Stimulated activated CD4-positive, alpha-beta T cell treated with anti-CD3 and anti-CD28 coated beads, Interleukin-15, amount 100 ng/mL, for 1 hour (primary cell): Measurements from ENCODE around the gene OVCA2.
A peak's percentile ranks its signal among the peaks of the same experiment; 100 is the strongest.

Experiments
- DNase-seq, 2 donors: peaks; one replicate each; pipeline ENCODE4 v3.0.0-alpha.2; 2020; ENCODE audit warnings: low read depth in 1 of 2, low spot score in 1 of 2

Gene OVCA2

DNA sequence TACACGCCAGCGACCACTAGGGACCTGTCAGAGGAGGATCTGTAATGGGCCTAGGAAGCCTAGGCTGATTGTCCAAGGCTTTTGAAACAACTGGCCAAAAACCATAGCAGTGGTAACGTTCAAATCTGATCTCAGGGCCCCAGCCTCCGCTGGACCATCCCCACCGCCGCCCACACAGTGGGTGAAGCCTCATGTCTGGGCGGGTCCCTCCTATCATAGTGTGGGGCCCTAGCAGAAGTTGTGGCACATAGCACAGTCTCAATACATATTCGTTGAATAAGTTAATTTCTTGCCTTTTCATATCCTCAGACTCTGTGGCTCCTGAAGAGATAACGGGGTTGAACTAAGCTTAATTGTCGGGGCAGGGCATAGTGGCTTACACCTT is 11.1 kb upstream of the OVCA2 start:
- DNase-seq: no peak

DNA sequence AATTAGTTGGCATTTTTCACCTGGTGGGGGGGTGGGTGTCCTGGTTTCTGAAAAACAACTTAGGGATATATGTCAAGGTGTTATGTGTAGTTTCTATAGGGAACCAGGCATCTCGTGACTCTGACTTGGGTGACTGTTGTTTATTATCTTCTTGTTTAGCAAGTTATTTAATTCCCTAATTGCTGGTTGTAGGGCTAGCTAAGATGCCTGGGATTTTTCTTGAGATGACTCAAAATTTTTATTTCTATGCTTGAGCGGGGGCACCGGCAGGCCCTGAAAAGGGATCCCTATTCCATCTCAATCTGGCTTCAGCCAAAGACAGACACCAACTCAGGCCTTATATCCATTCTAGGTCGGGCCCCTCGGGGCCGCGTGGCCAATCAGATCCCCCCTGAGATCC is 8.7 kb upstream of the OVCA2 start:
- DNase-seq: no peak

DNA sequence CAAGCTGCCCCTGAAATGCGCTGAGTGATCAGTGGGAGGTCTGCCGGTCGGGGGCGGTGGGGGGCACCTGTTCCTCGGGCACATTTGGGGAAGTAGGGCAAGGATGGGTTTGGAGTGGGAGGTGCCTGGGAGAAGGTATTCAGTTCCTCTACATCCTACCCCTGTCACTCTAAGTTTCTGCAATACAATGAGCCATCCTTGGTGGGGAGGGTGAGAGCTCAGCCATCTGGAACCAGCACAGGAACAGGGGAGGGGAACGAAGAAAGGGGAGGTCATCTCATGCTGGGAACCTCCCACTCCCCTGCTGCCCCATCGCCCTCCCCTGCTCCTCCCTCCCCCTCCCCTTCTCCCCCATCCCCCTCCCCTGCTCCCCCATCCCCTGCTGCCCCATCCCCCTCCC is 7.7 kb upstream of the OVCA2 start:
- no peak for DNase-seq

DNA sequence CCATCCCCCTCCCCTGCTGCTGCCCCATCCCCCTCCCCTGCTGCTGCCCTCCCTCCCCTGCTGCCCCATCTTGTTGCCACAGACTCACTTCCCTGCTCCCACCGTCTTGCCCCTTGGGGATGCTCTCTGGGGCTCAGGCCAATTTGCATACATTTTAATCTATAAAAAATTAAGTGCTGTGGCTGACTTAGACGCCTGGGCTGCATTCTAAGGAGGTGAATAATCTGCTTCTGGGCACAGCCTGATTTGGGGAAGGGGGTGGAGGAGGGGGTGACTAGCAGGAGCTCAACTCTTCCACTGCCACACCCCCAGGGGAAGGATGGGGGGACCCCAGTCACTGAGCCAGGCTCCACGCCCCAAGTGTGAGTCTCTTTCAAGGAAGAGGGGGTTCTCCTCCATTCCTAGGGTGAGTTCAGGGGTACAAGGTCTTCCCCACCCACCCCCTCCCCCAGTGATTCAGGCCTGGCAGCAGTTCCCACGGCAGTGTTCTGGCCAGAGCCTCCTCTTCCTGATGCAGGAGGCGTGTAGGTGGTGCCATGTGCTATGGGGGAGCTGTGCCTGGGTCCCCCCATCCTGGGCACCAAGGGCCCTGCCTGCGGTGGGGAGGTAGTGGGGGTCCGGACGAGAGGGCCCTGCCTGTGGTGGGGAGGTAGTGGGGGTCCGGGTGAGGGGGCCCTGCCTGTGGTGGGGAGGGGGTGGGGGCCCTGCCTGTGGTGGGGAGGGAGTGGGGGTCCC is 6.8 kb upstream of the OVCA2 start:
- no peak for DNase-seq

DNA sequence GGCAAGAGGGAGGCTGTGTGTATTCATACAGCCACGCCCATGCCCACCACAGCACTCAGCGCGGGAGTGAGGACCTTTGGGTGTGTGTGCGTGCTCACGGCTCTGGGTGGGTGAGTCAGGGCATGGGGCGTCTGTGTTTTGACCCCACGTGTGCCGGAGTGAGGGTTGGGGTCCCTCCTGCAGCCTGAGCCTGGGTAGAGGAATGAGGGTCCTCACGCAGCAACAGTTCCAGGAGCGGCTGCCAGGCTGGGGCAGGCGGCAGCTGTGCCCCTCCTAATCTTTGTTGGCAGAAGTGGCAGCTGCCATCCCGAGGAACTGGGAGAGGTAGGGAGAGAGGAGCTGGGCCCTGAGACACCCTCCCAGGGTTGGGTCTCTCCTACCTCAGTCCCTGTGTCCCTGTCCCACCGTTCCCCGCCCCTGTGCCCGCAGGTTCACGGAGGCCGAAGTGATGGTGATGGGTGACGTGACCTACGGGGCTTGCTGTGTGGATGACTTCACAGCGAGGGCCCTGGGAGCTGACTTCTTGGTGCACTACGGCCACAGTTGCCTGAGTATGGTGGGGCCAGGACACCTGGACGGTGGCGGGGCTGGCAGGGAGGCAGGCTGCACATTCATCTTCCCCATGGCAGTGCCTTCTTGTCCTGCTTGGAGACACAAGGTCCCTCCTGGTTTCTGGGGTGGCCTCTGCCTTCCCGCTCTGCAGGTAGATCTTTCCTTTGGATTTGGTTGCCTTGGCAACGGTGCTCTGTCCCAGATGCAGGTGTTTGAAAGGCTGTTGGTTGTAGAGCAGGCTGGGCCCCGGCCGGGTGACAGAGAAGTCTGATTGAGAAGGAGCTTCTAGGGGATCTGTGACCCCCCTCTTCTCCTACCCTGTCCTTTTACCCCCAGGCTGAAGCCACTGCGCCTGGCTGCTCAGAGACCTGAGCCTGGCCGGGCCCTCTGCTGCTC is 6.0 kb upstream of the OVCA2 start:
- DNase-seq: no peak

DNA sequence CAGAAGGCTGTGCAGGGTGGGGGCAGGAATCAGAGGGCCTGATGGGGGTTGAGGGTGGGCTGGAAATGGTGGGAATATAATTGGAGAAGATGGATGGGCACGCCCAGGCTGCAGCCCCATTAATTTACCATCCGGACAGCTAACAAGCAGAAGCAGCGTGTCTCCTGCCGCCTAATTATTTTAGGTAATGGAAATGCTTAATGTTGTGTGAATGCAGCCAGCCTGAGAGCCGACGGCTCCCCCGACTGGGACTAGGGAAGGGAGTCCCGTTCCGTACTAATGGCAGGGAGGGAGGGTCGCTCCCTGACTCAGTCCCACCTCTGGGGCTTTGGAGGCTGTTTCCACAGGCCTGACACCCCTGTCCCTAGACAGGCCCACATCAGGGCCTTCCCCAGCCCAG is 4.7 kb upstream of the OVCA2 start:
- DNase-seq: no peak

DNA sequence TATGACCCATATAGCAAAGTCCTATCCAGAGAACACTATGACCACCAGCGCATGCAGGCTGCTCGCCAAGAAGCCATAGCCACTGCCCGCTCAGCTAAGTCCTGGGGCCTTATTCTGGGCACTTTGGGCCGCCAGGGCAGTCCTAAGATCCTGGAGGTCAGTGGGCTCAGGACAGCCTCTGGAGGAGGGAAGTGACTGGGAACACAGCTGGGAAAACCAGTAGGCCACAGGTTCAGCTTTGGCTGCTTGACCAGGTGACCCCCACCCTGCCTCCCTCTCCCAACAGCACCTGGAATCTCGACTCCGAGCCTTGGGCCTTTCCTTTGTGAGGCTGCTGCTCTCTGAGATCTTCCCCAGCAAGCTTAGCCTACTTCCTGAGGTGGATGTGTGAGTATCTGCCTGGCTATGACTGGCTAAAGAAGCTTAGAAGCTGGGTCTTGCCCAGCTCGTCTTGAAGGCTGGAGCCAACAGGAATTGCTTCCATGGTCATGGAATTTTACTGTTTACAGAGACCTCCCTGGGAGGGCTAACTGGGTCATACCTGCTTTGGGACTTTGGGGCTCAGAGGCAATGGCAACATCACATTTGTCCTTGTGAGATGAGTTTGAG is 1.5 kb upstream of the OVCA2 start:
- DNase-seq: no peak

DNA sequence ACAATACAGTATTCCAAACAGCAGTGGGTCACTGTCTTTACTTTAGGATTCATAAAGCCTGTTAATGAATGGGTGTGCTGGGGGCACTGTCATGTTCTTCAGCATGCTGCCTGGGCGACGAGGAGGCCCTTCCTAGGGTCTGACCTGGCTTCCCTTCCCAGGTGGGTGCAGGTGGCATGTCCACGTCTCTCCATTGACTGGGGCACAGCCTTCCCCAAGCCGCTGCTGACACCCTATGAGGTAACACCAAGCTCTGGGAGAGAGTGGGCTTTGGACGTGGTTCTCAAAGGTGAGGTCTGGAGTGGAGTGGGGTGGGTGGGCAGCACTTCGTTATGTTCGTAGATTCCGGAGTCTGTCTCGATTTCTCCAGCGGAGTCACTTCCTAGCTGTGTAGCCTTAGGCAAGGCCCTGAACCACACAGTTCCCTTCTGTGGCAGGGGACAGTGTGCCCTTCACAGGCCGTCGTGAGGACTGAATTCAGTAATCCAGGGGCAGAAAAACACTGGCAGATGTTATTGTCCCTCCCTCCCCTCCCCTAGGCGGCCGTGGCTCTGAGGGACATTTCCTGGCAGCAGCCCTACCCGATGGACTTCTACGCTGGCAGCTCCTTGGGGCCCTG is 771 bp upstream of the OVCA2 start:
- DNase-seq: no peak

DNA sequence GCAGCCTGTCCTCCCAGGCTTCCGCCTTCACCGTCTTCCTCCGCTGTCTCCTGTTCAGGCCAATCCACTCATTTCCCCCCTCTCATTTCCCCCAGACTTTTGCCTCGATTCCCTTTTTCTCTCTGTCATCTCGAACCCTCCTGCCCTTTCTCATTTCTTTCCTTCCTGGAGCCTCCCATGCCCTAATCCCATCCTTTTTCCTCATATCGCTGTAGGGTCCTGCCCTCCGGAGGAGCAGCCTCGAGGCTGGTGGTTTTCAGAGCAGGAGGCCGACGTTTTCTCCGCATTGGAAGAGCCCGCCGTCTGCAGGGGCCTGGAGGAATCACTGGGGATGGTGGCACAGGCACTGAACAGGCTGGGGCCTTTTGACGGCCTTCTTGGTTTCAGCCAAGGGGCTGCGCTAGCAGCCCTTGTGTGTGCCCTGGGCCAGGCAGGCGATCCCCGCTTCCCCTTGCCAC is 597 bp downstream of the OVCA2 start:
- DNase-seq: no peak

DNA sequence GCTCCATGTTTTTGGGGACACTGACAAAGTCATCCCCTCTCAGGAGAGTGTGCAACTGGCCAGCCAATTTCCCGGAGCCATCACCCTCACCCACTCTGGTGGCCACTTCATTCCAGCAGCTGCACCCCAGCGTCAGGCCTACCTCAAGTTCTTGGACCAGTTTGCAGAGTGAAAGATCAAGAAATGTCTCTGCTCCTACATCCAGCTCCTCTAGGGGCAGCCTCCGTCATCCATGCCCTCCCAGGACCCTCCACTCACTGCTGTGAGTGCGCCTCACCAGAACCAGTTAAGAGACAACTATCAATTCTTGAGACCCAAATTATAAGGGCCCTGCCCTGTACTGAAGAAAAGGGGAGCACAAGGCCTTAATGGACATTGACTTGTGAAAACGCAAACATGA is 1.1 kb downstream of the OVCA2 start:
- DNase-seq: no peak

DNA sequence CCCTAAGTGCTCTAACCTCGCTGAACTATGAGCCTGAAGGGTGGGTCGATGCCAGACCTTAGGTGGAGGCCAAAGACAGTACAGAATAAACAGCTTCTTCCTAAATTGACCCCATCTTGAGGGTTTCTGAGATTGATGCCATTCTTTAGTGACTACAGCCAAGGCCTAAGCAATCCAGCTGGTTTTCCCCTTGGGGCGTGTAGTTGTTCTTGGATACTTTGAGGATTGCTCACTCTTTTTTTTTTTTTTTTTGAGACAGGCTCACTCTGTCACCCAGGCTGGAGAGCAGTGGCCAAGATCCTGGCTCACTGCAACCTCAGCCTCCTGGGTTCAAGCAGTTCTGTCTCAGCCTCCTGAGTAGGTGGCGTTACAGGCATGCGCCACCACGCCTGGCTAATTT is 2.0 kb downstream of the OVCA2 start:
- no peak for DNase-seq

DNA sequence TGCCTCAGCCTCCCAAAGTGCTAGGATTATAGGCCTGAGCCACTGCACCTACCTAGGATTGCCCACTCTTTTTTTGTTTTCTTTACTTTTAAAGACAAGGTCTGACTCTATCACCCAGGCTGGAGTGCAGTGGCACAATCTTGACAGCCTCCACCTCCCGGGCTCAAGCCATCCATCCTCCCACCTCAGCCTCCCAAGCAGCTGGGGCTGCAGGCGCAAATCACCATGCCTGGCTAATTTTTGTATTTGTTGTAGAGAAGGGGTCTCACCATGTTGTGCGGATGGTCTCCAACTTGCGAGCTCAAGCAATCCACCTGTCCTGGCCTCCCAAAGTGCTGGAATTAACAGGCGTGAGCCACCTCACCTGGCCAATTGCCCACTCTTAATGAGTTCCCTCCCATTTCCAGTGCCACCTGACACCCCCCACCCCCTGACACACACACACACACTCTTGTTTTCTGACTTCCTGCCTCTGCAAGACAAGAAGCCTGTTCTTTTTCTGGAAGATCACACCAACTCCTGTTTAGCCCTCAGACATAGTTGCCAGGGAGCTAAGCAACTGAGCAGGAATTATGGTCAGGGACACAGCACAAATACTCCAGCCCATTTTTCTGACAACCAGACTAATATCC is 2.6 kb downstream of the OVCA2 start:
- no peak for DNase-seq

DNA sequence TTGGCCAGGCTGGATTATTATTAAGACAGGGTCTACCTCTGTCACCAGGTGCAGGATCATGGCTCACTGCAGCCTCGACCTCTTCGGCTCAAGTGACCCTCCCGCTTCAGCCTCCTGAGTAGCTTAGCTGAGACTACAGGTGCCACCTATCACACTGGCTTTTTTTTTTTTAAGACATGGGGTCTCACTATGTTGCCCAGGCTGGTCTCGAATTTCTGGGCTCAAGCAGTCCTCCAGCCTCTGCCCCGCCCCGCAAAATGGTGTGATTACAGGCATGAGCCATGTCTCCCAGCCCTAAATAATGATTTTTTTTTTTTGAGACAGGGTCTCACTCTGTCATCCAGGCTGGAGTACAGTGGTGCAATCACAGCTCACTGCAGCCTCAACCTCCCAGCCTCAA is 5.8 kb downstream of the OVCA2 start:
- DNase-seq: no peak

DNA sequence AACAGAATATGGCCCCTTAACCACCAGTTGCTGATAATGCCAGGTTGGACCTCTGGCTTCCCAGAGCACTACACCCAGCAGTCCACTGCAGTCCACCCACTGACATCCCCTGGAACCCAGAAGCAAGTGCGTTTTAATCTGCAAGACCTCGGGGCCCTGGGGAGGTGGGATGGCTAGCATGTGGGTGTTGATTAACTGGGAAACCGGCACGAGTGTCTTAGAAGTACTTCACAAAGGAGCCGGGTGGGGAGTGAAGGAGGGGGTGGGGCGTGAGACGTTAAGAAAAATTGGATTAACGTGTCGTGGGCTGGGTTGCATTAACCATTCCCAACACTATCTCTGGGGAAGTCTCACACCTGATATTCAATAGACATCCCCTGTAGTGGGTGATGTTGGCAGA is 7.0 kb downstream of the OVCA2 start:
- DNase-seq: no peak

DNA sequence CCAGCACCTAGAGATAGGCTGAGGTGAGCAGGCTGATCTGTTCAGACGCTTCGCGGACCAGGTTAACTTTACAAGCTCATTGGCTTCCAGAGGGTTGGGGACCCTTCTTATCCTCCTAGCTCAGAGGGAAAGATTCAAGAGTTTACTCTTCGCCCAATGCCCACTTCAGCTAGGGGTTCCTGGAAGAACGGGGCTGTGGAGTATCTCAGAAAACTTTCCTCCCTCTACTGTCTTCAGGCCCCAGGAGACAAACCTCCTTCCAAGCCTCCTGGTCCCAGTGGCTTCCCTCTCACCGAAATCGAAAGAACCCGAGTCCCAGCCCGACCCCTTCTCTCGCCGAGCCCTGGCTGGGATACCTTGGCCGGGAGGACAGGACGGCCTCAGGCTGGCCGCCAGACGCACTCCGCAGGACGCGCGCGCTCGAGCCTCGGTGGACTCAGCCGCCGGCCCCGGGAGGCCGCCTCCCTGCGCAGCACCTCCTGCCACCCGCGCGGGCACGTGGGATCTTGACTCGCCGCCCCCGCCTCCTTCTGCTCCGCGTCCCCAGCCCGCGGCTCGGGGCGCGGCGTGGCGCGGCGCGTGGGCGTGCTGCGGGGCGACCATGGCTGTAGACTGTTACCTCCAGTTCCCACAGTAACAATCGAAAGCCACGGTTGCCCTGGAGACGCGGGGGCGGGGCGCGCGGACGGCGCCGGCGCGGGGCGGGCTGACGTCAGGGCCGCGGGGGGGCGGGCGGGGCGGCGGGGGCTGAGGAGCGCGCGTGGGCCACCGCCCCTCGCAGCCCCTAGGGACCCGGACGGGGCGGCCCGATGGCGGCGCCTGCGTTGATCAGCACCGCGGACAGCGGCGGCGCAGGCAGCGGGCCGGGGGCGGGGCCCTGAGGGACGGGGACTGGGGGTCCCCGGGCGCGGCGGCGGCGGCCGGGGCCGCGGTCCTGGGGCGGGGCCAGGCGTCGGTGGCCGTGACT is 7.8 kb downstream of the OVCA2 start:
- peak; percentile 87 to 88 for DNase-seq

DNA sequence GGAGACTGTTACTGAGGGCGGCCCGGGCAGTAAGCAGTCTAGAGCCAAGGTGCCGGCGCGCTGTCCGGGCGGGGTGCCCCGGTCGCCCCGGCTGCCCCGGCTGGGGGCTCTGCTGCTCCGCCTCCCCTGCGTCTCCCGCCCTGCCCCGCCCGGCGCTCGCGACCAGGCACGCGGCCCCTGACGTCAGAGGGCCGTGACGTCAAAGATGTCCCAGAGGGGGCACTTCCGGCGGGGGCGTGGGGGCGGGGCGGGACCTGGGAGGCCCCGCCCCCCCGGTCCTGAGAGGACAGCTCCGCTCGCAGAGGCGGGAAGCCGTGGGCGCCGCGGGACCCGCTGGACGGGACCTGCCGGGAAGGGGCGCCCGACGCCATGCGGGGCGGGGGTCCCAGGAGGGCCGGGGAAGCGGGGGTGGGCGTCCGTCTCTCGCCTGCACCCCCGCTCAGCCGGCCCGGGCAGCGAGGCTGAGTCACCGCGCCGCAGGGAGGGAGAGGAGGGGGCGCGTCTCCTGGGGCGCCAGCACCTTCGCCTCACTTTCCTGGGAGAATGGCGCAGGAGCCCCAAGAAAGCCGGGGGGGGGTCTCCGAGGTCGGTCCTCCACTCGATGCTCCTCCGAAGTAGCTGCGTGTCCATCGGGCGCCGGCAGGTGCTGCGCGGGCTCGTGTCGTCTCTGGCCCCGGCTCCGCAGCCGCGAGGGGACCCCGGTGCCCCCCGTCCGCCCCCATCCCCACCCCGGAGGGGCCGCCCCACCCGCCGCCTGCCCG is 8.7 kb downstream of the OVCA2 start:
- DNase-seq: peak; percentile 45 to 61

DNA sequence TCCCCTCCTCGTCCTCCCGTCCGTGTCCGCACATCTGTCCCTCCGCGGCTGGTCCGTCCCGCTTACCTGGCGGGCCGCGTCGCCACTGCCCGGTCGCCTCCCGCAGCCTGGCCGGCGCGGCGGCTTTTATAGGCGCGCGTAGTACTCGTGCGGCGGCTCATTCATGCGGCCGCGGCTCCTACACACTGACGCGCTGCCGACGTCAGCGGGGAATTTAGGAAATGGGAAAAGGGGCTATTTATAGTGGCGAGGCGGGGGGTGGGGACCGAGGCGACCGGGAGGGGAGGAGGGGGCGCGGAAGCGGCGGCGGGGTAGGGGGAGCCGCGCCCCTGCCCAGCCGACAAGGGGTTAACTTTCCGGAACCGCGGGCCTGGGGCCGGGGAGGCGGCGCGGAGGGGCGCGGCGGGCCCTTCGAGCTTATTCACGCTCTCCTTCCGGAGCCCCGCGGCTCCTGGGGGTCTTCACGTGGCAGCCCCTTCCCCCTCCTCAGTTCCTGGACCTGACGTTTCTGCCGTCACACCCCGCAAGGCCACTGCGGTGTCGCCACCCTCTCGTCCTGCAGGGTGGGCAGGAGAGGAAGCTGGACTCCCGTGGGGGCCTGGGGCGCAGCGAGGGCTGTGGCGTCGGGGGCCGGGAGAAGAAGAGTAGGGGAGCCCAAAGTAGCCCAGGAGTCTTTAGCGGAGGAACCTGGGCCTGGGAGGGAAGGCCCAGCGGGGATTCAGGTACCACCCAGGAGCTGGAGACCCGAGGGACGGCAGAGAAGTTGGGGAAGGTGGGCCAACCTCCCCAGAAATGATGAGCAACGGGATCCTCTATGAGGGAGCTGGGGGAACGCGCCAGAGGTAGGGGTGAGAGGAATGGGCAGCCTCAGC is 9.5 kb downstream of the OVCA2 start:
- DNase-seq: no peak

DNA sequence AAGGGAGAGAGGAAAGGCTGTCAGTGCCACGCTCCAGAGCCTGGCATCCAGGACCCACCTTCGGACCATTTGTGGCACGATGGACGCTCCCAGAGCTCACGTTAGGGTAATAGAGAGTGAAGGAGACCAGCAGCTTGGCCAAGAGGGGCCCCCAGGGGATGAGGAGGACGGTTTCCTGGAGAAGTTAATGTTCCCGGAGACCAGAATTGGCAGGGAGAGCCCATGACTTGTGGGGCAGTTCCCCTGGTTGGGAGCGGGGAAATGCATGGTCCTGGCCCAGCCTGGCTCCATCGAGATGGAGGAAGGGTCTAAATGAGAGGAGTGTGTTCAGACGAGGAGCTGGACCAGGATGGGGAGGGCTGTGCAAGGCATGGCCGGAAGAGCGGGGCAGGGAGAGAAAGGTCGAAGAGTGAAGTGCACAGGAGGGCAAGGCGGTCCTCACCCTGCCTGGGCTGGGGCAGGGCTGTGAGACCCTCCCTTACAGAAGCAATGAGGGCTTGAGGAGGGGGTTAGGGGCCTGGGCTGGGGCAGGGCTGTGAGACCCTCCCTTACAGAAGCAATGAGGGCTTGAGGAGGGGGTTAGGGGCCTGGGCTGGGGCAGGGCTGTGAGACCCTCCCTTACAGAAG is 10.2 kb downstream of the OVCA2 start:
- DNase-seq: no peak
